ENCODE results near the gene ZNF335.

- no peak for TF ChIP-seq CTCF (conservative IDR thresholded peaks at IDR 0.05 in 1 of 2, IDR thresholded peaks at IDR 0.05 in 1 of 2; ENCODE audit: extremely low read depth in 1 of 2, insufficient read depth in 1 of 2, low read depth in 1 of 2, low read length in 2 of 2)
- no peak for TF ChIP-seq EZH2 (IDR thresholded peaks at IDR 0.05; ENCODE audit: borderline replicate concordance, low read length)
These were observed 4.1 kb upstream of the ZNF335 start for GRCh38 chr20:45976086-45976485.

All from mammary epithelial cell (primary cell).